A549 (cell line): ENCODE measurements around the gene KCTD1. TPM values are rescaled to one million over a fixed set of nuclear protein-coding genes. Genes with fewer than 3 reads are reported as not detected.

Experiments used
- ATAC-seq, 2 experiments: fragments of 200-7000 bp in 1 of 2; fragments of >200 bp in 1 of 2; cut with Nextera tagmentation in 1 of 2; cut with Tn5 transposase in 1 of 2; 3 replicates each; pipeline versions ENCODE4 v1.8.0 to v1.9.1; 2018 to 2020; ENCODE audit warnings: mild to moderate bottlenecking in 1 of 2, moderate library complexity in 1 of 2
- CTCF ChIA-PET: fragments of 300-600 bp; sonication (Branson Sonifier 250); formaldehyde crosslinking; extraction: SDS; loops from one replicate; lab custom pipeline; 2021; ENCODE audit warnings: antibody characterized with exemption, inconsistent platforms; lab: Yijun Ruan, JAX
- POLR2A ChIA-PET: fragments of 350-600 bp; formaldehyde crosslinking; extraction: SDS; loops from one replicate; lab custom pipeline; 2021; ENCODE audit warnings: antibody characterized with exemption, inconsistent platforms; lab: Yijun Ruan, JAX
- DNase-seq, 2 experiments: peaks; one replicate each; pipeline versions ENCODE4 v3.0.0 to v3.0.0-alpha.2; 2011 to 2016; ENCODE audit warnings: low read depth in 1 of 2, low spot score in 1 of 2
- FAIRE-seq: peaks from 2 replicates; lab custom pipeline; 2011; peaks lifted over from hg19 to GRCh38; lab: Jason Lieb, UNC
- H3K27ac ChIP-seq, 2 experiments: fragments of >200 bp; sonication (Bioruptor Twin); formaldehyde crosslinking; 3 replicates each; pipeline ENCODE4 v1.5.1; 2016 to 2017
- H3K4me1 ChIP-seq: fragments of >200 bp; sonication (Bioruptor Twin); formaldehyde crosslinking; 3 replicates; pipeline ENCODE4 v1.6.1; 2016
- H3K4me2 ChIP-seq: fragments of >200 bp; sonication (Bioruptor Twin); formaldehyde crosslinking; 3 replicates; pipeline ENCODE4 v1.6.1; 2016
- H3K4me3 ChIP-seq: fragments of >200 bp; sonication (Bioruptor Twin); formaldehyde crosslinking; 3 replicates; pipeline ENCODE4 v1.5.1; 2016
- H3K9me3 ChIP-seq: fragments of >200 bp; sonication (Bioruptor Twin); formaldehyde crosslinking; 3 replicates; pipeline ENCODE4 v1.6.1; 2016
- CTCF ChIP-seq: fragments of >200 bp; sonication (Bioruptor Twin); formaldehyde crosslinking; IDR thresholded peaks from 3 replicates; pipeline ENCODE4 v1.5.1; 2016
- FOSB ChIP-seq: fragments of 250-450 bp; sonication (Bioruptor Pico); IDR thresholded peaks from 2 replicates; pipeline ENCODE4 v1.5.0; 2020; ENCODE audit warnings: mild to moderate bottlenecking, moderate library complexity
- HEYL ChIP-seq: fragments of 250-450 bp; sonication (Bioruptor Pico); IDR thresholded peaks from 2 replicates; pipeline ENCODE4 v1.8.0; 2021; ENCODE audit warnings: mild to moderate bottlenecking, moderate library complexity
- RAD21 ChIP-seq, 2 experiments: fragments of >200 bp in 1 of 2; sonication (Bioruptor Twin) in 1 of 2; formaldehyde crosslinking in 1 of 2; IDR thresholded peaks in 1 of 2; conservative IDR thresholded peaks in 1 of 2; 2 replicates in 1 of 2; 3 replicates in 1 of 2; pipeline ENCODE4 v1.6.1; 2012 to 2018; ENCODE audit warnings: inconsistent platforms in 1 of 2
- SMC3 ChIP-seq: fragments of >200 bp; sonication (Bioruptor Twin); formaldehyde crosslinking; IDR thresholded peaks from 3 replicates; pipeline ENCODE4 v1.6.1; 2018; ENCODE audit warnings: inconsistent platforms
- WGBS: methylation state at CpG from one replicate; pipeline ENCODE4 v1.1.6; 2017; ENCODE audit errors: missing lambda C conversion rate; 5-methylcytosine and 5-hydroxymethylcytosine counted together
- polyA plus RNA-seq, 4 experiments: library from polyadenylated mRNA; depleted of rRNA in 3 of 4; stranded (reverse); fragments of >200 nt; fragmentation: RNase III in 1 of 4; extraction: RNeasy Plus Mini Kit Qiagen cat#74134 plus additional on column Dnase treatment in 1 of 4; gene quantifications; 2 replicates in 3 of 4; 3 replicates in 1 of 4; pipeline ENCODE4 v1.2.3, GENCODE V29; 2011 to 2017
- small RNA-seq, 6 experiments: library from RNA; depleted of rRNA; stranded (forward); fragments of <200 nt; gene quantifications; one replicate each; pipeline ENCODE3, GENCODE V24; 2012

The KCTD1 gene
- polyA plus RNA-seq, 2 of the 4 experiments (the other 2 are of a cell fraction), result 26.1 to 32.1 TPM

- DNase-seq, result peak; percentile 32 to 68
- Histone ChIP-seq H3K9me3 (no peaks in the 10 kb centered on the region), H3K4me3 (no peak overlapping the region)
- 47% methylated on average over 4 of the region's 5 CpGs for WGBS
- ATAC-seq, result peak; percentile 90 to 95
- no peak for TF ChIP-seq FOSB
- peak; percentile 59 for TF ChIP-seq CTCF
- TF ChIP-seq RAD21 (conservative IDR thresholded peaks at IDR 0.05 in 1 of 2, IDR thresholded peaks at IDR 0.05 in 1 of 2), result peak; percentile 85 to 87
- TF ChIP-seq HEYL (CRISPR knock-in tag), result no peak
- TF ChIP-seq SMC3, result peak; percentile 82
- TF ChIP-seq, all 56 proteins: peak for 3
- peaks cover 8% of the 10 kb centered on the region; the same call in 2 of the 3 replicates for H3K4me1 ChIP-seq
- POLR2A ChIA-PET, result no interaction called here
- no peak for FAIRE-seq
- CTCF ChIA-PET, result interaction anchor here (0.6 to 3.9 kb wide), 34 partner anchors 9 to 589 kb away, joined by 3 to 16 read pairs (median 4); partner anchors contain the start of gene KCTD1
- peak overlapping the region; percentile 70 to 79 for H3K27ac ChIP-seq
- H3K4me2 ChIP-seq, result no peak overlapping the region
These were observed 143.1 kb downstream of the KCTD1 start for GRCh38 chr18:26405190-26405801.

Small RNA genes within 50 kb of the gene (small RNA-seq; reads per million reads assigned to genes)
- 0 reads per million in 6 experiments for gene MIR8057
